Gastroesophageal sphincter (tissue), 4 donors: ENCODE data around the gene NEK7. TPM values are rescaled to one million over a fixed set of nuclear protein-coding genes. Genes with fewer than 3 reads are reported as not detected.
A peak's percentile ranks its signal among the peaks of the same experiment; 100 is the strongest.

Source experiments
- ATAC-seq: fragments of 150-250 bp; one replicate; pipeline ENCODE4 v1.9.1; 2016; ENCODE audit warnings: mild to moderate bottlenecking, moderate library complexity
- H3K27ac ChIP-seq, 4 donors: fragments of 200-600 bp; sonication (generic) in 3 of 4; 1 replicate in 3 of 4; 2 replicates in 1 of 4; pipeline ENCODE4 v1.5.1; 2016 to 2019
- H3K27me3 ChIP-seq: fragments of 200-600 bp; sonication (generic); one replicate; pipeline ENCODE4 v1.5.1; 2019
- H3K36me3 ChIP-seq, 2 donors: fragments of 200-600 bp; sonication (generic); one replicate each; pipeline ENCODE4 v1.5.1; 2019; ENCODE audit warnings: control low read depth in 1 of 2
- H3K4me1 ChIP-seq, 3 donors: fragments of 200-600 bp; sonication (generic); 1 replicate in 2 of 3; 2 replicates in 1 of 3; pipeline ENCODE4 v1.5.1; 2016 to 2019; ENCODE audit warnings: control low read depth in 2 of 3
- H3K4me3 ChIP-seq, 2 donors: fragments of 200-600 bp; sonication (generic); one replicate each; pipeline ENCODE4 v1.5.1; 2019; ENCODE audit warnings: mild to moderate bottlenecking in 1 of 2, moderate library complexity in 1 of 2
- H3K9me3 ChIP-seq, 3 donors: fragments of 200-600 bp; sonication (generic); one replicate each; pipeline ENCODE4 v1.5.1; 2017 to 2019; ENCODE audit warnings: control low read depth in 2 of 3
- EP300 ChIP-seq: sonication (generic); formaldehyde crosslinking; IDR thresholded peaks from one replicate; pipeline ENCODE4 v1.6.1; 2017; ENCODE audit warnings: antibody characterized with exemption, mild to moderate bottlenecking
- POLR2A ChIP-seq, 2 donors: fragments of 450-650 bp; IDR thresholded peaks; one replicate each; pipeline ENCODE4 v1.6.1; 2017; ENCODE audit warnings: antibody characterized with exemption in 2 of 2, mild to moderate bottlenecking in 2 of 2, moderate library complexity in 1 of 2
- POLR2AphosphoS5 ChIP-seq: sonication (generic); formaldehyde crosslinking; IDR thresholded peaks from one replicate; pipeline ENCODE4 v1.6.1; 2017; ENCODE audit warnings: antibody characterized with exemption
- WGBS, 2 donors: methylation state at CpG; one replicate each; pipeline ENCODE4 v1.1.5; 2018; ENCODE audit warnings: low coverage in 1 of 2; 5-methylcytosine and 5-hydroxymethylcytosine counted together
- total RNA-seq, 4 donors: library from RNA; depleted of rRNA; stranded (reverse); fragments of >200 nt; gene quantifications; one replicate each; pipeline ENCODE4 v1.1.0, GENCODE V29; 2016
- TF ChIP-seq, protein P1 (sequence below), 4 experiments: fragments of 200-600 bp in 2 of 4; fragments of 450-650 bp in 2 of 4; sonication (generic) in 1 of 4; IDR thresholded peaks; one replicate each; pipeline ENCODE4 v1.5.1; 2017 to 2019; ENCODE audit warnings: antibody characterized with exemption in 4 of 4, mild to moderate bottlenecking in 2 of 4, moderate library complexity in 2 of 4

NEK7 gene
- total RNA-seq: 100 to 1,000 TPM; 114 to 250 (median 181) TPM

DNA sequence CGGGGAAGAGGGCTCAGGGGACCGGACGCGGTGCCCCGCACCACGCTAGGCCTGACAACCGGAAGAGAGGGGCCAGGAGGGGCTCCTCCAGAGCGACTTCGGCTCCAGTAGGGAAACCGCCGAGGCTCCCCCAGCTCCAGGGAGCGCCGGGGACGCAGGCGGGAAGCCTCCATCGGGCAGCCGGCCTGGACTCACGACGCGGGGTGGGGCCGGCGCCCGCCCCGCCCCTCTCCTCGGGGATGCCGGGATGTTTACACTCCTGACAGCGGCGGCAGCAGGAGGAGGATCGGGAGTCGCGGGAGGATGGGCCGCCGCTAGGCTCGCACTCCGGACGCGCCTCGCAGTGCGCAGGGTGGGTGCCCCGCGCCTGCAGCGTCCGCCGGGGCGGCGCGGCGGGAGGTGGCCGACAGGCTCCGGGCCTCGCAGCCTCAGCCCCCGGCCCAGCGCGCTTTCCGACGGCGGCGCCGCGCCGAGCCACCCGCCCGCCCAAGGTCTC, at the start of gene NEK7:
Gene NEK7, plus strand, starts transcription at position 254 of the 496 bp plus-strand sequence. CDS start 75,583 bp downstream, outside the sequence.
- Histone ChIP-seq H3K9me3 (no peaks in the 10 kb centered on the region), H3K4me1 (peaks cover 3 to 47% (median 14%) of the 10 kb centered on the region in 3 donors), H3K4me3 (peak within 1 kb of the TSS; percentile 89 to 92), H3K36me3 (no peaks in the 10 kb centered on the region), H3K27me3 (no peaks in the 10 kb centered on the region), H3K27ac (peak within 1 kb of the TSS; percentile 87 to 100 (median 96))
- ATAC-seq: peak; percentile 86
- TF ChIP-seq, protein P1, sequence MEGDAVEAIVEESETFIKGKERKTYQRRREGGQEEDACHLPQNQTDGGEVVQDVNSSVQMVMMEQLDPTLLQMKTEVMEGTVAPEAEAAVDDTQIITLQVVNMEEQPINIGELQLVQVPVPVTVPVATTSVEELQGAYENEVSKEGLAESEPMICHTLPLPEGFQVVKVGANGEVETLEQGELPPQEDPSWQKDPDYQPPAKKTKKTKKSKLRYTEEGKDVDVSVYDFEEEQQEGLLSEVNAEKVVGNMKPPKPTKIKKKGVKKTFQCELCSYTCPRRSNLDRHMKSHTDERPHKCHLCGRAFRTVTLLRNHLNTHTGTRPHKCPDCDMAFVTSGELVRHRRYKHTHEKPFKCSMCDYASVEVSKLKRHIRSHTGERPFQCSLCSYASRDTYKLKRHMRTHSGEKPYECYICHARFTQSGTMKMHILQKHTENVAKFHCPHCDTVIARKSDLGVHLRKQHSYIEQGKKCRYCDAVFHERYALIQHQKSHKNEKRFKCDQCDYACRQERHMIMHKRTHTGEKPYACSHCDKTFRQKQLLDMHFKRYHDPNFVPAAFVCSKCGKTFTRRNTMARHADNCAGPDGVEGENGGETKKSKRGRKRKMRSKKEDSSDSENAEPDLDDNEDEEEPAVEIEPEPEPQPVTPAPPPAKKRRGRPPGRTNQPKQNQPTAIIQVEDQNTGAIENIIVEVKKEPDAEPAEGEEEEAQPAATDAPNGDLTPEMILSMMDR (IDR thresholded peaks at IDR 0.05): peak in 2 of 4 experiments; percentile 4 to 24
- TF ChIP-seq POLR2A (IDR thresholded peaks at IDR 0.05) (peak; percentile 64 to 87), EP300 (no peak), POLR2AphosphoS5 (peak; percentile 76)
- whole genome bisulfite sequencing, 2 donors: 0% methylated on average over 2 of the region's 63 CpGs; no CpG with 5 or more reads in 1 of the 2 donors

GRCh38 chr1:198107091-198107501, 49.7 kb upstream of the NEK7 start:
- no peak overlapping the region for H3K27ac ChIP-seq
- 80 to 100% methylated on average over 1 of the region's 2 CpGs for whole genome bisulfite sequencing, 2 donors
- H3K4me1 ChIP-seq: no peaks in the 10 kb centered on the region
- ATAC-seq: no peak
- no peak overlapping the region for H3K4me3 ChIP-seq
- no peak for TF ChIP-seq POLR2AphosphoS5
- TF ChIP-seq POLR2A (IDR thresholded peaks at IDR 0.05): no peak
- TF ChIP-seq EP300: no peak
- TF ChIP-seq, protein P1 (IDR thresholded peaks at IDR 0.05): no peak
- no peaks in the 10 kb centered on the region for H3K9me3 ChIP-seq
- H3K27me3 ChIP-seq: no peaks in the 10 kb centered on the region
- no peaks in the 10 kb centered on the region for H3K36me3 ChIP-seq

- Histone ChIP-seq H3K4me1 (no peaks in the 10 kb centered on the region), H3K4me3 (no peak overlapping the region), H3K9me3 (no peaks in the 10 kb centered on the region), H3K36me3 (no peaks in the 10 kb centered on the region), H3K27me3 (no peaks in the 10 kb centered on the region), H3K27ac (no peak overlapping the region)
- ATAC-seq: no peak
- no peak for TF ChIP-seq POLR2AphosphoS5
- no peak for TF ChIP-seq POLR2A (IDR thresholded peaks at IDR 0.05)
- TF ChIP-seq EP300: no peak
- WGBS, 2 donors: 73 to 74% methylated on average over 1 of the region's 1 CpG
Measured at GRCh38 chr1:198108636-198109370, 48.0 kb upstream of the NEK7 start.

DNA sequence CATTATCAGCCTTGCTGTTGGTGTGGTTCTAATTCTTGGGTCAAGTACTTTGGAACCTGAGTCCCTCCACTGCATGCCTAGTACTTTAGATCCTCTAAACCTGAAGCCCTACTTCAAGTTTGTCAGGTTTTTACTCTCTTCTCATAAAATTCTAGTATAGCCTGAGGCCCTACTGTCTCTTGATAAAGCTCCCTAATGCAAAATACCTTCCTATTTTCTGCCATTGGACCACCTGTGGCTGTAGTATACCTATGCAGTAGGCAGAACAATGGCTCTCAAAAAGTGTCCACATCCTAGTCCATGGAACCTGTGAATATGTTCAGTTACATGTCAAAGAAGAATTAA, 47.5 kb upstream of the NEK7 start:
- Histone ChIP-seq H3K4me3 (no peak overlapping the region), H3K27ac (no peak overlapping the region), H3K9me3 (no peaks in the 10 kb centered on the region), H3K36me3 (no peaks in the 10 kb centered on the region), H3K27me3 (no peaks in the 10 kb centered on the region), H3K4me1 (no peaks in the 10 kb centered on the region)
- no peak for ATAC-seq
- TF ChIP-seq, protein P1 (IDR thresholded peaks at IDR 0.05): no peak
- no peak for TF ChIP-seq POLR2A (IDR thresholded peaks at IDR 0.05)
- no peak for TF ChIP-seq EP300
- TF ChIP-seq POLR2AphosphoS5: no peak

DNA sequence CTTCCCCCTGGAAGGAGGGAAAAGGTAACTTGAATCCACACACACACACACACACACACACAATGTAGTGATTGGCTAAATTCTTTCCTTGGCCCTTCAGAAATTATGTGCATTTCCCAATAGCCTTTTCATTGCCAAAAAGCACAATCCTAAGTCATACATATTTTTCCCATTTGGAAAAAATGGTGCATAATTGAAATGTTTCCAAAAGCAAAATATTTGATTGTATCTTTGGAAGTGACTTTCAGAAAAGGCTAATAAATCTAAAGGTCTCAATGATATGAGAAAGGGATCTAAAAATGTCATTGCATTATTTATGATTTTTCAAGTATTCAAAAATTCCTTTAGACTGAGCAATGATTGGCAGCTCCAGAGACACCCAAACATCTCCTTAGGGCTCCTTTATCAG, 43.5 kb upstream of the NEK7 start:
- Histone ChIP-seq H3K4me3 (no peak overlapping the region), H3K27me3 (no peaks in the 10 kb centered on the region), H3K4me1 (peaks cover 0 to 6% (median 0%) of the 10 kb centered on the region in 3 donors), H3K36me3 (no peaks in the 10 kb centered on the region), H3K9me3 (no peaks in the 10 kb centered on the region), H3K27ac (no peak overlapping the region)
- no peak for TF ChIP-seq POLR2A (IDR thresholded peaks at IDR 0.05)
- no peak for TF ChIP-seq EP300
- TF ChIP-seq, protein P1 (IDR thresholded peaks at IDR 0.05): no peak
- no peak for TF ChIP-seq POLR2AphosphoS5
- ATAC-seq: no peak
